HepG2 (cell line): Measurements from ENCODE around the gene CSF1R. TPM values are rescaled to one million over a fixed set of nuclear protein-coding genes. Genes with fewer than 3 reads are reported as not detected.
A peak's percentile ranks its signal among the peaks of the same experiment; 100 is the strongest.

ENCODE experiments used
- ATAC-seq: fragments of 200-7000 bp; cut with Tn5 transposase; 3 replicates; pipeline ENCODE4 v1.9.1; 2020; ENCODE audit warnings: mild to moderate bottlenecking, moderate library complexity
- BruUV-seq: library from RNA; stranded (reverse); fragments of 400-500 nt; replicated peaks from 2 replicates; lab custom pipeline; 2021; lab: Mats Ljungman, UMichigan
- CTCF ChIA-PET: fragments of 300-600 bp; formaldehyde crosslinking; extraction: SDS; loops from one replicate; lab custom pipeline; 2021; ENCODE audit warnings: low total read pairs, inconsistent platforms, low intra/inter-chr PET ratio; lab: Yijun Ruan, JAX
- POLR2A ChIA-PET: fragments of 350-600 bp; sonication (Branson Sonifier 250); formaldehyde crosslinking; loops from one replicate; lab custom pipeline; 2020; ENCODE audit warnings: antibody characterized with exemption, inconsistent platforms; lab: Yijun Ruan, JAX
- DNase-seq: peaks from one replicate; pipeline ENCODE4 v3.0.0-alpha.2; 2015; ENCODE audit warnings: low spot score
- FAIRE-seq: peaks from 3 replicates; lab custom pipeline; 2011; peaks lifted over from hg19 to GRCh38; lab: Jason Lieb, UNC
- H2AFZ ChIP-seq: one replicate; pipeline ENCODE4 v1.6.1; 2011; ENCODE audit warnings: low read length, inconsistent platforms
- H3K27ac ChIP-seq: fragments of 300-600 bp; 3 replicates; pipeline ENCODE4 v1.8.0; 2011; ENCODE audit warnings: mixed run types, mild to moderate bottlenecking, mixed read lengths, low read length, inconsistent platforms; ENCODE audit not compliant: insufficient read depth; ENCODE audit errors: extremely low read length
- H3K27me3 ChIP-seq, 2 experiments: fragments of 200-600 bp in 1 of 2; 2 replicates in 1 of 2; 3 replicates in 1 of 2; pipeline versions ENCODE4 v1.6.0 to v1.8.0; 2011; ENCODE audit warnings: low read length in 2 of 2, mild to moderate bottlenecking in 2 of 2, moderate library complexity in 2 of 2, inconsistent platforms in 1 of 2; ENCODE audit not compliant: insufficient read depth in 2 of 2, control insufficient read depth in 1 of 2
- H3K36me3 ChIP-seq, 2 experiments: fragments of 200-600 bp in 1 of 2; replicated peaks in 1 of 2; 2 replicates in 1 of 2; 3 replicates in 1 of 2; pipeline versions ENCODE4 v1.5.1 to v1.8.0; 2011; ENCODE audit warnings: low read length in 2 of 2, inconsistent platforms in 1 of 2; ENCODE audit not compliant: insufficient read depth in 2 of 2, control insufficient read depth in 1 of 2
- H3K4me1 ChIP-seq: 2 replicates; pipeline ENCODE4 v1.5.1; 2012; ENCODE audit warnings: low read length, inconsistent platforms; ENCODE audit not compliant: insufficient read depth
- H3K4me2 ChIP-seq: 2 replicates; pipeline ENCODE4 v1.6.0; 2011; ENCODE audit warnings: low read depth, low read length, inconsistent platforms
- H3K4me3 ChIP-seq, 3 experiments: fragments of 200-600 bp in 1 of 3; sonication (generic), shearing (Covaris generic) in 1 of 3; replicated peaks in 1 of 3; 2 replicates each; pipeline ENCODE4 v1.5.1; 2011 to 2016; ENCODE audit warnings: low read length in 3 of 3, inconsistent platforms in 2 of 3, low read depth in 2 of 3, mild to moderate bottlenecking in 2 of 3, control low read depth in 1 of 3, mixed read lengths in 1 of 3; ENCODE audit not compliant: insufficient read depth in 1 of 3
- H3K79me2 ChIP-seq: one replicate; pipeline ENCODE4 v1.6.1; 2011; ENCODE audit warnings: low read length, inconsistent platforms; ENCODE audit not compliant: insufficient read depth
- H3K9ac ChIP-seq: 2 replicates; pipeline ENCODE4 v1.6.0; 2011; ENCODE audit warnings: mild to moderate bottlenecking, low read depth, low read length, inconsistent platforms; ENCODE audit not compliant: insufficient read depth
- H3K9me3 ChIP-seq: 2 replicates; pipeline ENCODE4 v1.5.1; 2012; ENCODE audit warnings: mild to moderate bottlenecking, low read length
- H4K20me1 ChIP-seq: 2 replicates; pipeline ENCODE4 v1.6.0; 2011; ENCODE audit warnings: inconsistent platforms, mild to moderate bottlenecking, low read length, moderate library complexity; ENCODE audit not compliant: insufficient read depth
- CEBPB ChIP-seq: IDR thresholded peaks from 2 replicates; pipeline ENCODE4 v1.6.1; 2011; ENCODE audit warnings: low read depth, low read length, improper control_type of control experiment, borderline replicate concordance
- MAFK ChIP-seq, 2 experiments: IDR thresholded peaks in 1 of 2; conservative IDR thresholded peaks in 1 of 2; 2 replicates each; pipeline ENCODE4 v1.6.1; 2011; ENCODE audit warnings: improper control_type of control experiment in 2 of 2, low read length in 2 of 2
- SMYD3 ChIP-seq: sonication (generic); formaldehyde crosslinking; IDR thresholded peaks from 2 replicates; pipeline ENCODE4 v1.8.1; 2023; ENCODE audit warnings: mild to moderate bottlenecking, missing genetic modification reagents
- XRCC5 ChIP-seq: fragments of 200-400 bp; formaldehyde crosslinking; optimal IDR thresholded peaks from 2 replicates; pipeline ENCODE3; 2017; ENCODE audit warnings: mild to moderate bottlenecking, low read length
- ZFP82 ChIP-seq: sonication (generic); formaldehyde crosslinking; IDR thresholded peaks from 2 replicates; pipeline ENCODE4 v1.5.1; 2020; ENCODE audit warnings: mild to moderate bottlenecking, missing genetic modification reagents, borderline replicate concordance
- ZMAT3 ChIP-seq: sonication (generic); formaldehyde crosslinking; conservative IDR thresholded peaks from 2 replicates; pipeline ENCODE4 v1.7.0; 2021; ENCODE audit warnings: missing genetic modification reagents
- WGBS: methylation state at CpG from one replicate; pipeline ENCODE4 v1.1.6; 2017; ENCODE audit warnings: low lambda C conversion rate; 5-methylcytosine and 5-hydroxymethylcytosine counted together
- in situ Hi-C: cut with HindIII; loops from 2 replicates; pipeline ENCODE4 v1.10.0; 2017; ENCODE audit warnings: low pct_unique_long_range_greater_than_20kb; ENCODE audit not compliant: extremely low pct_ligation_motif_present
- intact Hi-C: fragments of 100-400 bp; cut with micrococcal nuclease; formaldehyde crosslinking; loops from one replicate; pipeline ENCODE4 v1.10.0; 2022; ENCODE audit not compliant: unreplicated experiment
- polyA plus RNA-seq, 8 experiments: library from polyadenylated mRNA; depleted of rRNA in 3 of 8; stranded (reverse) in 7 of 8; unstranded in 1 of 8; fragments of >200 nt; fragmentation: Illumina TruSeq in 4 of 8; extraction: Trizol in 4 of 8; gene quantifications; 2 replicates each; pipeline versions ENCODE4 v1.2.1 to v1.2.3, GENCODE V29; 2011 to 2016; ENCODE audit warnings: low read depth in 4 of 8, missing spikeins in 1 of 8, mixed read lengths in 1 of 8; ENCODE audit not compliant: insufficient read depth in 1 of 8
- small RNA-seq, 3 experiments: library from RNA; depleted of rRNA; stranded (forward); fragments of <200 nt; gene quantifications; one replicate each; pipeline ENCODE3, GENCODE V24; 2012; ENCODE audit warnings: low read depth in 2 of 3, low replicate concordance in 1 of 3; ENCODE audit not compliant: insufficient read length in 3 of 3, insufficient read depth in 2 of 3
- total RNA-seq, 5 experiments: library from RNA; depleted of rRNA; stranded (reverse); fragments of >200 nt; fragmentation: Illumina TruSeq; extraction: Trizol; gene quantifications; 2 replicates each; pipeline ENCODE4 v1.2.3, GENCODE V29; 2016; ENCODE audit warnings: low read depth in 1 of 5
- TF ChIP-seq, protein P1 (sequence below): sonication (generic); formaldehyde crosslinking; conservative IDR thresholded peaks from 2 replicates; pipeline ENCODE4 v1.8.0; 2022; ENCODE audit warnings: mild to moderate bottlenecking, moderate library complexity, missing genetic modification reagents

Gene CSF1R
- total and polyA plus RNA-seq, 2 of the 13 experiments (the other 11 are each of a cell fraction or from before 2014, with no cell fraction given), result 0.01 TPM; not detected in 1

GRCh38 chr5:150007050-150007449 lies 79.3 kb downstream of the CSF1R start (continued):
- TF ChIP-seq MAFK (conservative IDR thresholded peaks at IDR 0.05 in 1 of 2, IDR thresholded peaks at IDR 0.05 in 1 of 2; ENCODE audit: low read length in 2 of 2) (peak; percentile 49 to 75; a peak in 3 of 4 replicates), ZMAT3 (no peak), ZFP82 (CRISPR knock-in tag) (no peak), XRCC5 (no peak), SMYD3 (CRISPR knock-in tag) (no peak)

GRCh38 chr5:150006318-150006717 lies 80.0 kb downstream of the CSF1R start:
- Histone ChIP-seq H3K9ac (no peak overlapping the region), H3K79me2 (peaks cover 38% of the 10 kb centered on the region), H3K4me2 (no peak overlapping the region), H3K4me1 (peaks cover 15% of the 10 kb centered on the region), H3K27ac (no peak overlapping the region), H4K20me1 (peaks cover 5% of the 10 kb centered on the region; the same call in 1 of the 2 replicates), H3K27me3 (no peaks in the 10 kb centered on the region; a peak in 1 of 5 replicates), H3K4me3 (no peak overlapping the region), H3K36me3 (peaks cover 25 to 52% of the 10 kb centered on the region in 2 experiments)
- in situ Hi-C loops, result no loop called here
- CTCF ChIA-PET, result no interaction called here
- FAIRE-seq, result no peak
- TF ChIP-seq CEBPB, result 0 out of 2 replicates have a peak, but pooled peaks have one; percentile 9
- TF ChIP-seq, protein P1, sequence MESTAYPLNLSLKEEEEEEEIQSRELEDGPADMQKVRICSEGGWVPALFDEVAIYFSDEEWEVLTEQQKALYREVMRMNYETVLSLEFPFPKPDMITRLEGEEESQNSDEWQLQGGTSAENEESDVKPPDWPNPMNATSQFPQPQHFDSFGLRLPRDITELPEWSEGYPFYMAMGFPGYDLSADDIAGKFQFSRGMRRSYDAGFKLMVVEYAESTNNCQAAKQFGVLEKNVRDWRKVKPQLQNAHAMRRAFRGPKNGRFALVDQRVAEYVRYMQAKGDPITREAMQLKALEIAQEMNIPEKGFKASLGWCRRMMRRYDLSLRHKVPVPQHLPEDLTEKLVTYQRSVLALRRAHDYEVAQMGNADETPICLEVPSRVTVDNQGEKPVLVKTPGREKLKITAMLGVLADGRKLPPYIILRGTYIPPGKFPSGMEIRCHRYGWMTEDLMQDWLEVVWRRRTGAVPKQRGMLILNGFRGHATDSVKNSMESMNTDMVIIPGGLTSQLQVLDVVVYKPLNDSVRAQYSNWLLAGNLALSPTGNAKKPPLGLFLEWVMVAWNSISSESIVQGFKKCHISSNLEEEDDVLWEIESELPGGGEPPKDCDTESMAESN (CRISPR knock-in tag), result no peak
- TF ChIP-seq, all 625 proteins: peak for 1
- no peaks in the 10 kb centered on the region for H3K9me3 ChIP-seq
- DNase-seq, result no peak
- POLR2A ChIA-PET, result interaction anchor here (1.3 kb wide), 1 partner anchor 20 kb away, joined by 3 read pairs; no protein-coding TSS in a partner anchor
- 98% methylated on average over 4 of the region's 4 CpGs for WGBS
- no peak for ATAC-seq
- intact Hi-C loops, result no loop called here
- no peak overlapping the region for H2AFZ ChIP-seq
- no TSS peak for BruUV-seq

Small RNAs within 50 kb of the gene (small RNA-seq; reads per million reads assigned to genes)
- 0 reads per million in 3 experiments for gene RF00019

Other genes with a start within 250 kb of the CSF1R start
- not detected in 2 replicates for gene PDE6A, start 141.8 kb downstream of the CSF1R start, total RNA-seq (2016; rRNA removed; fragmentation: Illumina TruSeq; extraction: Trizol)
- 0.01 TPM in 2 replicates for gene PDE6A, start 141.8 kb downstream of the CSF1R start, polyA plus RNA-seq (2011; rRNA removed)
- 6.3 and 7.9 TPM in 2 replicates for gene SLC26A2, start 125.8 kb downstream of the CSF1R start, total RNA-seq (2016; rRNA removed; fragmentation: Illumina TruSeq; extraction: Trizol)
- 1.9 and 2.2 TPM in 2 replicates for gene SLC26A2, start 125.8 kb downstream of the CSF1R start, polyA plus RNA-seq (2011; rRNA removed)
- 2.1 TPM in 2 replicates for gene TIGD6, start 85.9 kb downstream of the CSF1R start, total RNA-seq (2016; rRNA removed; fragmentation: Illumina TruSeq; extraction: Trizol)
- gene TIGD6, start 85.9 kb downstream of the CSF1R start, polyA plus RNA-seq (2011; rRNA removed), result 1.9 and 2.9 TPM in 2 replicates
- 20.0 and 23.8 TPM in 2 replicates for gene HMGXB3, start 85.8 kb downstream of the CSF1R start, total RNA-seq (2016; rRNA removed; fragmentation: Illumina TruSeq; extraction: Trizol)
- gene HMGXB3, start 85.8 kb downstream of the CSF1R start, polyA plus RNA-seq (2011; rRNA removed), result 18.8 and 23.4 TPM in 2 replicates
- 1.5 and 4.0 TPM in 2 replicates for gene PDGFRB, start 69.3 kb upstream of the CSF1R start, total RNA-seq (2016; rRNA removed; fragmentation: Illumina TruSeq; extraction: Trizol)
- 15.3 and 21.0 TPM in 2 replicates for gene PDGFRB, start 69.3 kb upstream of the CSF1R start, polyA plus RNA-seq (2011; rRNA removed)
- not detected in 2 replicates for gene CDX1, start 80.2 kb upstream of the CSF1R start, total RNA-seq (2016; rRNA removed; fragmentation: Illumina TruSeq; extraction: Trizol)
- gene CDX1, start 80.2 kb upstream of the CSF1R start, polyA plus RNA-seq (2011; rRNA removed), result 0.05 TPM in 1 of 2 replicates, not detected in the other
- gene SLC6A7, start 103.5 kb upstream of the CSF1R start, total RNA-seq (2016; rRNA removed; fragmentation: Illumina TruSeq; extraction: Trizol), result not detected in 2 replicates
- gene SLC6A7, start 103.5 kb upstream of the CSF1R start, polyA plus RNA-seq (2011; rRNA removed), result not detected in 2 replicates
- gene CAMK2A, start 203.2 kb upstream of the CSF1R start, total RNA-seq (2016; rRNA removed; fragmentation: Illumina TruSeq; extraction: Trizol), result 0.11 TPM in 1 of 2 replicates, not detected in the other
- 0.16 TPM in 1 of 2 replicates, not detected in the other for gene CAMK2A, start 203.2 kb upstream of the CSF1R start, polyA plus RNA-seq (2011; rRNA removed)
- gene ARSI, start 216.4 kb upstream of the CSF1R start, total RNA-seq (2016; rRNA removed; fragmentation: Illumina TruSeq; extraction: Trizol), result 17.6 and 33.9 TPM in 2 replicates
- gene ARSI, start 216.4 kb upstream of the CSF1R start, polyA plus RNA-seq (2011; rRNA removed), result 4.2 and 6.4 TPM in 2 replicates